Stimulated activated naive CD4-positive, alpha-beta T cell (primary cell): Measurements from ENCODE around the gene RIPOR3.
"Not testable (repeated sequence)": the region's sequence is repeated elsewhere in the genome, so short reads cannot be mapped to it uniquely, and the experiment has no call there.

Experiments used
- DNase-seq, 6 experiments: peaks; one replicate each; lab custom pipeline; 2025; lab: John Stamatoyannopoulos, UW

RIPOR3 gene

GRCh38 chr20:50607850-50608749 is 83.2 kb downstream of the RIPOR3 start:
- no peak for DNase-seq

- no peak for DNase-seq
Measured at GRCh38 chr20:50607436-50607835, 83.9 kb downstream of the RIPOR3 start.

GRCh38 chr20:50605136-50605535 is 86.2 kb downstream of the RIPOR3 start:
- no peak for DNase-seq

- no peak for DNase-seq
Measured at GRCh38 chr20:50604451-50604850, 86.9 kb downstream of the RIPOR3 start.

GRCh38 chr20:50602432-50603088 is 88.8 kb downstream of the RIPOR3 start:
- DNase-seq = no peak

GRCh38 chr20:50601511-50602431 is 89.6 kb downstream of the RIPOR3 start:
- DNase-seq = no peak

GRCh38 chr20:50600281-50600895 is 91.0 kb downstream of the RIPOR3 start:
- DNase-seq = no peak

GRCh38 chr20:50598768-50599167 is 92.6 kb downstream of the RIPOR3 start:
- not testable (repeated sequence) for DNase-seq

GRCh38 chr20:50598074-50598473 is 93.3 kb downstream of the RIPOR3 start:
- no peak for DNase-seq

- DNase-seq = no peak
Measured at GRCh38 chr20:50597406-50597969, 93.9 kb downstream of the RIPOR3 start.

- no peak for DNase-seq
Measured at GRCh38 chr20:50596694-50597021, 94.7 kb downstream of the RIPOR3 start.

- no peak for DNase-seq
Measured at GRCh38 chr20:50595988-50596693, 95.2 kb downstream of the RIPOR3 start.

GRCh38 chr20:50595433-50595895 is 95.9 kb downstream of the RIPOR3 start:
- no peak for DNase-seq

- no peak for DNase-seq
Measured at GRCh38 chr20:50594591-50595432, 96.5 kb downstream of the RIPOR3 start.

GRCh38 chr20:50594231-50594590 is 97.1 kb downstream of the RIPOR3 start:
- no peak for DNase-seq

GRCh38 chr20:50593005-50593335 is 98.4 kb downstream of the RIPOR3 start:
- DNase-seq = no peak

- DNase-seq = no peak
Measured at GRCh38 chr20:50592282-50593004, 98.9 kb downstream of the RIPOR3 start.

GRCh38 chr20:50591233-50591852 is 100.0 kb downstream of the RIPOR3 start:
- DNase-seq = no peak

GRCh38 chr20:50590348-50590664 is 101.0 kb downstream of the RIPOR3 start:
- no peak for DNase-seq
